Measurements from ENCODE around the gene PSMG4.

Gene PSMG4

DNA sequence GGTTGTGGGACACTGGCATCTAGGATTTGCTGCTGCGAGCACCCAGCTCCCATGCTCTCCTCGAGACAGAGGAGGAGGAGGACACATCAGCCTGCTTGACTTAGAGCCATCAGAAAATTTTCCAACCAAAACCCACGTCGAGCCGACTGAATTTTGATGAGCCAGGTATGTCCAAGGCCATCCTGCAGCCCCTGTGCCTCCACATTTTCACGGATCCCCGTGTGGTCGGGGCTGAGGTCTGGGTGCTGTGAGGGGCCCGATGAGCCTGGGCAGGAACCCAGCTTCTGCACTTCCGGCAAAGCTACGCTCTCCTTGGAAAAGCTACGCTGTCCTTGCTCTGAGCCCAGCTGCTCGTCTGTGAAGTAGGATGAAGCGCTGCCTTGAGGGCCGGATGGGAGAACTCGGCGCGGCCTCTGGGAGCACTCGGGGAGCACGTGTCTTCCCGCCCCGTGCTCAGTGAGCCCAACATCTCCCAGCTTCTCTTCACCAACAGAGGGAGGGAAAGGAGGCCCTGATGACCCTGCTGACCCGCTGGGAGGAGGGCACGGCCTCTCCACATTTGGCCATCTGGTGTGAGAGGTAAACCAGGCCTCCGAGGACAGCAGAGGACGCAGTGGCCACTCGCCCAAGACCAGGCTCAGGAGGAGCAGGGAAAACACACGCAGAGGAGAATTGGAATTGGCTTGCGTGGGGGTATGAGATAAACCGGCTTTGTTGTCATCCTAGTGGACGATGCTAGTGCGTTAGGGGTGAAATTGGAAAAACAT lies 33.9 kb downstream of the PSMG4 start:
- Mint-ChIP-seq H3K36me3 (ENCODE audit: low read depth) (no peaks in the 10 kb centered on the region), H3K9me3 (no peaks in the 10 kb centered on the region), H3K27me3 (no peaks in the 10 kb centered on the region), H3K27ac (no peak overlapping the region), H3K4me1 (ENCODE audit: low read depth) (no peaks in the 10 kb centered on the region), H3K4me3 (no peak overlapping the region)
- DNase-seq = peak; percentile 6

DNA sequence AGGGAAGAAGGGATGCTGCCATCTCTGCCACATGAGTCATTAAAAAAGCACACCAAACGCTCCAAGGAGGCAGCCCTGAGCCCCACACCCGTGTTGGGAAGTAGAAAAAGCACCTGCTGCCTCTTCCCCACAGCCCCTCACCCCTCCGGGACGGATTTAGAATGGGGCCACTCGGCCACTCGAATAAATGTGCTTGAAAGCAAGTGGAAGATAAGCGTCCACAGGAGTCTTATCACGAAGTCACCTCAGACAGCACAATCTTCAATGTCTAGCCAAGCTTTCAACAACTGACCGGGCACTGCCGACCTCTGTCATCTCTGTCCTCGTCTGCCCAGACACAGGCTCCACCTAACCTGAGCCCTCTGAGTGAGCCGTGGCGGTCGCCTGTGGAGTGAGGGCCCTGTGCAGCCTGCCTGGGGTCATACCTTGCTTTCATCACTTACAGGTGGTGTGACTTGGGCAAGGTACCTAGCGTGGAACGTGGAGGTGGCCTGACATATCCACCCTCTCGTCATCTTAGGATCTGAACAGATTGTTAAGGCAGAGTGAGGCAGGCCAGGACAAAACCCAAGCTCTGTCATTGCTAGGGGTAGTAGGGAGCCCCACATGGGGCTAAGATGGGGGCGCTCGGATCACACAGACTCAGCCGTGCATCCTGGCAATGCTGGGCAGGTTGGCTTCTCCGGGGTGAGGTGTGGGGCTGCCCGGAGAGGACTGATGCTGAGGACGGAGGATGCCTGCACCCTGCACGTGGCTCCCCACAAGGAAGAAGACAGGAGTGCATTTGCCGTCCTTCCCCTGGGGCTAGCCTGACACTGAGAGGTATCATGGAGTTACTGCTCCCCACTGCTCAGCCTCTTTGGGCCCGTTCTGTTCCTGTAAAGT lies 34.8 kb downstream of the PSMG4 start:
- Mint-ChIP-seq H3K36me3 (ENCODE audit: low read depth) (no peaks in the 10 kb centered on the region), H3K4me3 (no peak overlapping the region), H3K27ac (no peak overlapping the region), H3K27me3 (no peaks in the 10 kb centered on the region), H3K4me1 (ENCODE audit: low read depth) (no peaks in the 10 kb centered on the region), H3K9me3 (no peaks in the 10 kb centered on the region)
- peak; percentile 16 for DNase-seq

- Mint-ChIP-seq H3K4me1 (ENCODE audit: low read depth) (no peaks in the 10 kb centered on the region), H3K36me3 (ENCODE audit: low read depth) (no peaks in the 10 kb centered on the region), H3K27ac (no peak overlapping the region), H3K9me3 (no peaks in the 10 kb centered on the region), H3K4me3 (no peak overlapping the region), H3K27me3 (no peaks in the 10 kb centered on the region)
- peak; percentile 2 for DNase-seq
These were observed 35.6 kb downstream of the PSMG4 start for GRCh38 chr6:3294396-3294795.

DNA sequence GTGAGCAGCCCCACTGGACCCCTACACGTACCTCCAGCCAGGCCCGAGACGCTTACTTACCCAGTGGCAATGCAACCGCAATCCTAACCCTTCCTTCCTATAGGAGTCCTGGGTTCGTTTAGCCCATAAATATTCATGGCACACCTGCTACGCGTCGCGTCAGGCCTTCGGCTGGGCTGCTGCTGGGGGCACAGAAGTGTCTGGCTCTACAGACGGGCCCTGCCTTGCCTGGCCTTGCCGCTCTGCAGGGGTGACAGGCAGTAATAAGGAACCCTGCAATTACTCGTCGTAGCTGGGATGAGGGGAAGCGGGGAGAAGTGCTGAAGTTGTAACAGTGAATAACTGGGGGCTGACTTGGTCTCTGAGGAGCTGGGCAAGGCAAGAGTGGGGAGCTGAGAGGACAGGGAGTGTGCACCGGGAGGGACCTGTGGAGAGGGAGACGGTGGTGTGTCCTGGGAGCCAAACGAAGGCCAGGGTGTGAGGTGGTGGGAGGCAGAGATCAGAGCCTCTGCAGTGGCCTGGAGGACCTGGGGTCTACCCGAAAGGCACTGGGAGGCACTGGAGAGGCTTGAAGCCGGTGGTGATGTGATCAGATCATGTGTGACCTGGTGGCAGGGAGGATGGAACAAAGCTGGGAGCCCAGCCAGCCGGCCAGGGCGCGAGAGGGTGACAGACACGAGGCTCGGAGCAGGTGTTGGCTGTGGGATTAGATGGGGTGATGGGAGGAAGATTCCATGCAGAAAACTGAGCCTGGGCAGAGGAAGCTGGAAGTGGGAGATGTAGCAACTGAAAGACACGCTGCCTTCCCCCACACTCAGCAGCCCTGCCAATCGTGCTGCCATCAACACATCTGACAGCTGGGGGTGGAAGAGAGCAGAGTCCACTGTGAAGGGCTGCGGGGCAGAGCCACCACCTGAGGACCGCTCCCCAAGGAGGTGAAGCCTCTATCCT lies 36.4 kb downstream of the PSMG4 start:
- no peaks in the 10 kb centered on the region for H3K36me3 Mint-ChIP-seq (ENCODE audit: low read depth)
- H3K4me3 Mint-ChIP-seq = no peak overlapping the region
- no peaks in the 10 kb centered on the region for H3K9me3 Mint-ChIP-seq
- H3K27me3 Mint-ChIP-seq = no peaks in the 10 kb centered on the region
- H3K4me1 Mint-ChIP-seq (ENCODE audit: low read depth) = no peaks in the 10 kb centered on the region
- peak; percentile 16 for DNase-seq
- H3K27ac Mint-ChIP-seq = no peak overlapping the region

DNA sequence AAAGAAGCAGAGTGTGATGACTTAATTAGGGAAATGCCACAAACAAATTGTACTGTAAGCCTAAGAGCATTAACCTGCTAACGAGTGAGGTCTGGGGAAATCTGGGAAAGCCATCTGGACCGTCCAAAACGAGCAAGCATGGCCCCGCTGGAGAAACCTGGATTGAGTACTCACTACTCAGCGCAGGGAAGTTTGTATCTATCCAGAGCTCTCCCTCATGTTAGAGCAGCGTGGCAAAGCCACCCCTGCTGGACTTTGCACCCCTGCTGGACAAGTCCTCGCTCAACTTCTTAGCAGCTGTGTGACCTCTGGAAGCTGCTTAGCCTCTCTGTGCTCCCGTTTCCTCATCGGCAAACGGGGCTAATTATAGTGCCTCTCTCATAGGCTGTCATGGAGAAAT lies 37.3 kb downstream of the PSMG4 start:
- no peaks in the 10 kb centered on the region for H3K4me1 Mint-ChIP-seq (ENCODE audit: low read depth)
- no peaks in the 10 kb centered on the region for H3K27me3 Mint-ChIP-seq
- DNase-seq = peak; percentile 18
- no peak overlapping the region for H3K4me3 Mint-ChIP-seq
- H3K27ac Mint-ChIP-seq = no peak overlapping the region
- no peaks in the 10 kb centered on the region for H3K9me3 Mint-ChIP-seq
- H3K36me3 Mint-ChIP-seq (ENCODE audit: low read depth) = no peaks in the 10 kb centered on the region

DNA sequence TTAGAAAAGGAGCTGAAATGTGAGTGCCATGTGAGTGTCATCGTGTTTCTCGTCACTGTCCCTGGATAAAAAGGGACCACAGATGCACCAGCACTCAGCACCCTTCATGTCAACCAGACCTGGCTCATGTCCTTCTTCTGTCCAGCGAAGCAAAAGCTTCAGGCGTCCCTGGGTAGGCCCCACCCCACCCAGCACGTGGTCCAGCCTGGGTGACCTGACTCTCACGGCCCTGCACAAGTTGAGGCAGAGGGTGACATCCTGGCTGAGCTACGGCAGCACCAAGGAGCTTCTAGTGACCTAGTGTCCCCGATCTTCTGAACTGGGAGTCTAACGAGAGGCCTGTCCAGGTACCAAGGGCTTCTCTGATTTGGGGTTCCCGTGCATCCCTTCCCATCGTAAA lies 37.8 kb downstream of the PSMG4 start:
- no peaks in the 10 kb centered on the region for H3K4me1 Mint-ChIP-seq (ENCODE audit: low read depth)
- H3K9me3 Mint-ChIP-seq = no peaks in the 10 kb centered on the region
- no peaks in the 10 kb centered on the region for H3K36me3 Mint-ChIP-seq (ENCODE audit: low read depth)
- H3K4me3 Mint-ChIP-seq = no peak overlapping the region
- no peak for DNase-seq
- no peak overlapping the region for H3K27ac Mint-ChIP-seq
- no peaks in the 10 kb centered on the region for H3K27me3 Mint-ChIP-seq

DNA sequence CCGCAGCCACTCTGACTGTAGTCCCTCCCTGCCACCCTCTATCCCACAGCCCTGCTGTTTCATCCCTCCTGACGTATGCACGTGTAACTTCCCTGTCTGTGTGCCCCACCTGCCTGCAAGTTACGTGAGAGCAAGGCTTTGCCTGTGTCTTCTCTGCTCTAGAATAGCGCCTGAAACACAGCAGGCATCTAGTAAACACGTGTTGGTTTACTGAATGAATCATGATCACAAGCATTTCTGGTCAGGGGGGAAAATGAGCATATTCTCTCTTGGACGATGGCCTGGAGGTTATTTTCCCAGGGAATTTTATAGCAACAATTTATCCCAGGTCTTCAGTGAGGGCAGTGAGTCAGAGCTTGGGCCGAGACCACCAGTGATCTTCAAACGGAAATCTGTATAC lies 38.3 kb downstream of the PSMG4 start:
- H3K27ac Mint-ChIP-seq = no peak overlapping the region
- H3K4me3 Mint-ChIP-seq = no peak overlapping the region
- H3K4me1 Mint-ChIP-seq (ENCODE audit: low read depth) = no peaks in the 10 kb centered on the region
- H3K9me3 Mint-ChIP-seq = no peaks in the 10 kb centered on the region
- H3K27me3 Mint-ChIP-seq = no peaks in the 10 kb centered on the region
- no peaks in the 10 kb centered on the region for H3K36me3 Mint-ChIP-seq (ENCODE audit: low read depth)
- DNase-seq = no peak

DNA sequence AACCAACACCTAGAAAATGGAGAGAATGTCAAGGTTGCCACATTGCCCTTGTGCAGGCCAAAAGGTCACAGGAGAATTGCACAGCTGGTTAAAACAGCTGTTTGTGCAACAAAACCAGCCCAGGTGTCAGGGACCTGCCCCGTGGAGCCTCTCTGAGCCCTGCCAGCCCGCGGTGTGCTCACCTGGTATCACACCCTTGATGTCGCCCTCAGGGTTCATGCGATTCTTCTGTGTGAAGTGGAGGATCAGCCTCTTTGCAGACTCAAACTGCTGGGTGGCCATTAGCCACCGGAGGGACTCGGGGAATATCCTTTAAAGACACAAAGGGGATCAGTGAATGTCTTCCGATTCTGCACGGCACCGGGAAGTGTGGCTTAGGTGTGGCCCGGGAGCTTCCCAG lies 39.2 kb downstream of the PSMG4 start:
- H3K4me1 Mint-ChIP-seq (ENCODE audit: low read depth) = no peaks in the 10 kb centered on the region
- H3K27me3 Mint-ChIP-seq = peaks cover 1% of the 10 kb centered on the region
- H3K4me3 Mint-ChIP-seq = no peak overlapping the region
- H3K9me3 Mint-ChIP-seq = no peaks in the 10 kb centered on the region
- DNase-seq = no peak
- no peaks in the 10 kb centered on the region for H3K36me3 Mint-ChIP-seq (ENCODE audit: low read depth)
- H3K27ac Mint-ChIP-seq = no peak overlapping the region

DNA sequence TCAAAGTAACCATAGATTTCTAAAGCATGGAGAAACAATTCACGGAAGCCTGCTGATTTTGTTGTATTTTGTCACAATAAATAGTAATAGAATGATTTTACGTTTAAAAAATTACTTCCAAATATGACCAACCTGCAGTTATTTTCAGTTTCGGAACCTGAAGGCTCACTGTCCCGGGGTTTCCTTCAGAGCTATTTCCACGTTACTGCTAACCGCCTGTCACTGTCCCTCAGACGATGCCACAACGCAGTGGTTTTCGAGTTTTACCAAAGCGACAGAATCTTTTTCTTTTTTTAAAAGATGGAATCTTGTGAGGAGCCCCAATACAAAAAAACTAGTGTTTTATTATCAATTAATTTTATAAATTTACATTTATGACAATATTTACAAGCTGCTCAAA lies 40.5 kb downstream of the PSMG4 start:
- H3K27ac Mint-ChIP-seq = no peak overlapping the region
- no peaks in the 10 kb centered on the region for H3K4me1 Mint-ChIP-seq (ENCODE audit: low read depth)
- peaks cover 3% of the 10 kb centered on the region for H3K27me3 Mint-ChIP-seq

DNA sequence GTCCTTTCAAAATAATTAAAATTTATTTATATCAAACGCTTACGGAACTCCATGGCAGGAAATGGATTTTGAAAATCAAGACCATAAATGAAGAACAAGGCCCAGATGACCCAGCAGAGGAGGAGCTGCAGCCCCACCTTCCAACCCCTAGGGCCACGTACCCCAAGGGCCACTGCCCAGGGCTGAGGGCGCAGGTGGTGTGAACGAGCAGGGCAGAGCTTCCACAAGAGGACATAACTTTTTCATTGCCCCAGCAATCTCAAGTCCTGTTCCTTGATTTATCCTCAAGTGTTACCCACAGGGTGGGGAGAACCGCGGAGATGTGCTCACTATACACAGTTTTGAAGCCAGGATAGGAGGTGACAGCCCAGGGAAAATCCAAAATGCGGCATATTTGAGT lies 42.8 kb downstream of the PSMG4 start:
- no peaks in the 10 kb centered on the region for H3K9me3 Mint-ChIP-seq
- no peaks in the 10 kb centered on the region for H3K4me1 Mint-ChIP-seq (ENCODE audit: low read depth)
- H3K27ac Mint-ChIP-seq = no peak overlapping the region
- H3K36me3 Mint-ChIP-seq (ENCODE audit: low read depth) = no peaks in the 10 kb centered on the region
- DNase-seq = no peak
- no peak overlapping the region for H3K4me3 Mint-ChIP-seq
- peaks cover 6% of the 10 kb centered on the region for H3K27me3 Mint-ChIP-seq

More for the DNA sequence above, 40.5 kb downstream of the PSMG4 start:
- Mint-ChIP-seq H3K36me3 (ENCODE audit: low read depth) (no peaks in the 10 kb centered on the region), H3K4me3 (no peak overlapping the region), H3K9me3 (no peaks in the 10 kb centered on the region)
- DNase-seq = no peak

GRCh38 chr6:3303795-3304411 lies 45.2 kb downstream of the PSMG4 start:
- Mint-ChIP-seq H3K9me3 (no peaks in the 10 kb centered on the region), H3K4me1 (ENCODE audit: low read depth) (no peaks in the 10 kb centered on the region), H3K27me3 (peaks cover 6% of the 10 kb centered on the region), H3K27ac (no peak overlapping the region), H3K4me3 (no peak overlapping the region), H3K36me3 (ENCODE audit: low read depth) (no peaks in the 10 kb centered on the region)
- DNase-seq = no peak

DNA sequence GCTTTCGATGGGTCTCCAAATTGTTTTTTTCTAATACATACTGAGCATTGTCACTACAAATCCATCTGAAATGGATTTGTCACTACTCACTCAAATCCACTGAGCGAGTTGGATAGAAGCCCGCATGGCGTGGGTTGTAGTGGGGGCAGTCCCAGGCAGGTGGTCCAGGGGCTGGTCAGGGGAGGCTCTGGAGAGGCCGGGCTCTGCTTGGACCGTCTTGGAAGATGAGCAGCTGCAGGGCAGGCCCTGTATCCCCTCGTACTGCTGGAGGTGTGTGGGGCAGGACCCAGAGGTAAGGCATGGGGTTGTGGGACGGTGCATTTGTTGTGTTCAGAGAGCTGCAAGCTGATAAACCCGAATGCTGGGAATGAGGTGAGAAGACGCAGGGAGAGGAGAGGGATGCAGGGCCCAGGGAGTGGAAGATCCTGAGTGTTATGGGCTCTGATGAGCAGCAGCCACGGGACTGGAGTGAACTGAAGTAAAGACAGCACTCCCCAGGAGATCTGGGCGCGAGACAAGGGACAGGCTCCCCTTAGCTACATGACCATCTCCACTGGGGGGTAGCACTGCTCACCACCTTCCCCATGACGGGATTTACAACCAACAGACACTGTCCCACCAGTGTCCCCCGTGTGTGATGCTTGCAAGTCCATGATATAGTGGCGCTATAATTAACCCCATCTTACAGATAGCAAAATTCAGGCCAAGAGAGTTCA lies 45.9 kb downstream of the PSMG4 start:
- Mint-ChIP-seq H3K9me3 (no peaks in the 10 kb centered on the region), H3K27me3 (peaks cover 6% of the 10 kb centered on the region), H3K4me1 (ENCODE audit: low read depth) (no peaks in the 10 kb centered on the region), H3K36me3 (ENCODE audit: low read depth) (no peaks in the 10 kb centered on the region), H3K27ac (no peak overlapping the region), H3K4me3 (no peak overlapping the region)
- no peak for DNase-seq

DNA sequence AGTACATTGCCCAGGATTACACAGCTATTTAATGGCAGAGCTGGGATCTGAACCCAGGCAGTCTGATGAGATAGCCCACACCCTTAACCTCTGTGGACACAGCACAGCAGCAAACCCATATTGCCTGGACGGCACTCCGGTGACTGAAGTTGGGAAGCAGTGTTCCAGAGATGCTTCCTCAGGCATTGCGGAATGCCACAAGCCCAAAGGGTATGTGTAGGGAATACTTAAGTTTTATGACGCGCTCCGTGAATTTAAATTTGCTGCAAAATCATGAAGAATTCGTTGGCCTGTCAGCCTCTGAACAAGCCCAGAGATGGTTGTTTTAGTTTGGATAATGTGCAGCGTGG lies 46.4 kb downstream of the PSMG4 start:
- H3K27ac Mint-ChIP-seq = no peak overlapping the region
- no peak for DNase-seq
- no peak overlapping the region for H3K4me3 Mint-ChIP-seq
- peaks cover 6% of the 10 kb centered on the region for H3K27me3 Mint-ChIP-seq
- no peaks in the 10 kb centered on the region for H3K36me3 Mint-ChIP-seq (ENCODE audit: low read depth)
- H3K4me1 Mint-ChIP-seq (ENCODE audit: low read depth) = no peaks in the 10 kb centered on the region
- H3K9me3 Mint-ChIP-seq = no peaks in the 10 kb centered on the region

DNA sequence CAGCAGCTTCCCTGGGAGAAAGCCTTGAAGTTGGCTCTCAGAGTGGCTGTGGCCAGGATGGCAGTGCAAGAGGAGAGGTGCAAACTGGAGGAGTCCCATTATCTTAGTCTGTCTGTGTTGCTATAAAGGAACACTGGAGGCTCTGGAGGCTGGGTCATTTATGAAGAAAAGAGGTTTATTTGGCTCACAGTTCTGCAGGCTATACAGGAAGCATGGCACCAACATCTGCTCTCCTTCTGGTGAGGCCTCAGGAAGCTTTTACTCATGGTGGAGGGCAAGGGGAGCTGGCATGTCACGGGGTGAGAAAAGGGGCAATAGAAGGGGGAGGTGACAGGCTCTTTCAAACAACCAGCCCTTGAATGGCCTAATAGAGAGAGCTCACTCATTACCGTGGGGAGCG lies 47.1 kb downstream of the PSMG4 start:
- Mint-ChIP-seq H3K27ac (no peak overlapping the region), H3K9me3 (no peaks in the 10 kb centered on the region), H3K4me1 (ENCODE audit: low read depth) (no peaks in the 10 kb centered on the region), H3K4me3 (no peak overlapping the region), H3K27me3 (peaks cover 6% of the 10 kb centered on the region), H3K36me3 (ENCODE audit: low read depth) (no peaks in the 10 kb centered on the region)
- DNase-seq = no peak

Measured in activated T-cell treated with anti-CD3 and anti-CD28 coated beads, Interleukin-2, amount 50 U/mL, for 24 hours (primary cell).